Stimulated activated CD8-positive, alpha-beta memory T cell treated with anti-CD3 and anti-CD28 coated beads, Interleukin-7, amount 100 ng/mL, for 48 hours (primary cell): Measurements from ENCODE around the gene GATAD2B.
"Not testable (repeated sequence)": the region's sequence is repeated elsewhere in the genome, so short reads cannot be mapped to it uniquely, and the experiment has no call there.

Experiments used
- DNase-seq, 2 donors: peaks; one replicate each; pipeline ENCODE4 v3.0.0-alpha.2; 2020; ENCODE audit warnings: low read depth in 1 of 2; ENCODE audit errors: extremely low read depth in 1 of 2

Gene GATAD2B

GRCh38 chr1:153783233-153784190, 139.3 kb downstream of the GATAD2B start:
- DNase-seq: peak; percentile 84 to 87

DNA sequence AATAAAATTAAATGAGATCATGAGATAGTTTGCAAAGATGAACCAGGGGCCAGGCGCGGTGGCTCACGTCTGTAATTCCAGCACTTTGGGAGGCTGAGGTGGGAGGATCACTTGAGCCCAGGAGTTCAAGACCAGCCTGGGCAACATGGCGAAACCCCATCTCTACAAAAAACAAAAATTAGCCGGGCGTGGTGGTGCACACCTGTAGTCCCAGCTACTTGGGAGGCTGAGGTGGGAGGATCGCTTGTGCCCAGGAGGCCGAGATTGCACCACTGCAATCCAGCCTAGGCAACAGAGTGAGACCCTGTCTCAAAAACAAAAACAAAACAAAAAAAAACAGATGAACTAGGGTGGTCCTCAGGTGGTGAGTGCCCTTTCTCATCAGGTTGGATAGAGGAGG, 140.1 kb downstream of the GATAD2B start:
- not testable (repeated sequence) for DNase-seq

DNA sequence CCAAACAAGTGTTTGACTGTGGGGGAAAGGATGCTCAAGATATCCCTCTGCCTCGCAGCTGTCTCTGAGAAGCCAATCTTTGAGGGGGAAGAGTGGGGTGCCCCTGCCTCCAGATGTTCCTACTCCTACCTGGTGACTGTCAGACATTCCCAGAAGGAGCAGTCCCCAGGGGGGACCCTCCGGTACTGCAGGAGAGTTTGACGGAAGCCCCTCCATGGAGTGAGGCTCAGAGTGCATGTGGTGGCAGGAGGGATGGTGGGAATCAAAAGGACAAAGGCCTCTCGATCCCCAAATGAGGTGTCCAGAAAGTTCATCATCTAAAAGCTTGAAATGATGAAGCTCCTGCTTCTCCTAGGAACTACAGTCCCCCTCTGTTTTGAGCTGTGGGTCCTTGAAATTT, 142.2 kb downstream of the GATAD2B start:
- no peak for DNase-seq

- DNase-seq: no peak
Observed at GRCh38 chr1:153779781-153780541, 142.8 kb downstream of the GATAD2B start.

DNA sequence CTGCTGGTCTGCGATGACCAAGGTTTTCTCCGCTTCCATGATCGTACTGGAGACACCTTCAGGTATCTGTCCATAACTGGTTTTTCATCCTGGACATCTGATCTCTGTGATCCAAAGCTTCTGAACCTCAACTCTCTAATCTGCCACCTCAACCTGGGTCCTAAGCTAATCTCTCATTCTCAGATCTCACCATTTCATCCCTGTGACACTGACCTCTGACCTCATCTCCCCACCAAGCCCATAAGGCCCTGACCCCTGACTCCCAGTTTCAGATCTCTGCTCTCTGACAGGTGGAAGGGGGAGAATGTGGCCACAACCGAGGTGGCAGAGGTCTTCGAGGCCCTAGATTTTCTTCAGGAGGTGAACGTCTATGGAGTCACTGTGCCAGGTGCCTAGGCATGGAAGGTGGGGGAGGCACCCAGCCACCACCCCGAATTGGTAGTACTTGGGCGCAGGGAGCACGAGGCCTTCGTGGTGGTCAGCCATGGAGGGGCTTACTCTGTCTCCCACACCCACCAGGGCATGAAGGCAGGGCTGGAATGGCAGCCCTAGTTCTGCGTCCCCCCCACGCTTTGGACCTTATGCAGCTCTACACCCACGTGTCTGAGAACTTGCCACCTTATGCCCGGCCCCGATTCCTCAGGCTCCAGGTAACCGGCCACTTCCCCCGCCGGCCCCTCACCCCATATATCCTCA, 143.8 kb downstream of the GATAD2B start:
- no peak for DNase-seq

GRCh38 chr1:153778051-153778823, 144.5 kb downstream of the GATAD2B start:
- no peak for DNase-seq

DNA sequence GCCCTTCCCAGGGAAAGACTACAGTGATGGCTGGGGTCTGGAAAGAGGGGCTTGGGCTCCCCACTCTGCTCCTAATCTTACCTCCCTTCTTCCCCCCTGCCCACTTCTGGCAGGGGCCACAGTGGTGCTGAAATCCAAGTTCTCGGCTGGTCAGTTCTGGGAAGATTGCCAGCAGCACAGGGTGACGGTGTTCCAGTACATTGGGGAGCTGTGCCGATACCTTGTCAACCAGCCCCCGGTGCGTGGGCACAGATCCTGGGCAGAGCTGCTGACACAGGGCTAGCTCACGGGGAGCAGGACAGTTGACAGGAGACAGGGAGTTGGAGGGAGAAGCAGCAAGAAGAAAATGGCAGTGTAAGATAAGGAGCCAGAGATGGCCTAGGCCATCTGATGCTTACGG, 145.1 kb downstream of the GATAD2B start:
- DNase-seq: no peak

- DNase-seq: no peak
Observed at GRCh38 chr1:153776845-153777370, 145.9 kb downstream of the GATAD2B start.

DNA sequence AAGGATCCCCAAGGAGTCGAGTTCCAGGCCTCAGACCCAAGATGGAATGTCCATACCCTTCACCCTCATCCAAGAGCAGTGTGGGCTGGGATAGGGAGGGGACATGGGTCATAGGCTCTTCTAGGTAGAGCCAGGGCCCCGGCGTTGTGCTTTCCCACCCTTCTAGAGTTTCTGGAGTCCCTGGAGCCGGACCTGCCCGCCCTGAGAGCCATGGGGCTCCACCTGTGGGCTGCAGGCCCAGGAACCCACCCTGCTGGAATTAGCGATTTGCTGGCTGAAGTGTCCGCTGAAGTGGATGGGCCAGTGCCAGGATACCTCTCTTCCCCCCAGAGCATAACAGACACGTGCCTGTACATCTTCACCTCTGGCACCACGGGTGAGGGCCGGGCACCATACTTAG, 146.4 kb downstream of the GATAD2B start:
- no peak for DNase-seq

DNA sequence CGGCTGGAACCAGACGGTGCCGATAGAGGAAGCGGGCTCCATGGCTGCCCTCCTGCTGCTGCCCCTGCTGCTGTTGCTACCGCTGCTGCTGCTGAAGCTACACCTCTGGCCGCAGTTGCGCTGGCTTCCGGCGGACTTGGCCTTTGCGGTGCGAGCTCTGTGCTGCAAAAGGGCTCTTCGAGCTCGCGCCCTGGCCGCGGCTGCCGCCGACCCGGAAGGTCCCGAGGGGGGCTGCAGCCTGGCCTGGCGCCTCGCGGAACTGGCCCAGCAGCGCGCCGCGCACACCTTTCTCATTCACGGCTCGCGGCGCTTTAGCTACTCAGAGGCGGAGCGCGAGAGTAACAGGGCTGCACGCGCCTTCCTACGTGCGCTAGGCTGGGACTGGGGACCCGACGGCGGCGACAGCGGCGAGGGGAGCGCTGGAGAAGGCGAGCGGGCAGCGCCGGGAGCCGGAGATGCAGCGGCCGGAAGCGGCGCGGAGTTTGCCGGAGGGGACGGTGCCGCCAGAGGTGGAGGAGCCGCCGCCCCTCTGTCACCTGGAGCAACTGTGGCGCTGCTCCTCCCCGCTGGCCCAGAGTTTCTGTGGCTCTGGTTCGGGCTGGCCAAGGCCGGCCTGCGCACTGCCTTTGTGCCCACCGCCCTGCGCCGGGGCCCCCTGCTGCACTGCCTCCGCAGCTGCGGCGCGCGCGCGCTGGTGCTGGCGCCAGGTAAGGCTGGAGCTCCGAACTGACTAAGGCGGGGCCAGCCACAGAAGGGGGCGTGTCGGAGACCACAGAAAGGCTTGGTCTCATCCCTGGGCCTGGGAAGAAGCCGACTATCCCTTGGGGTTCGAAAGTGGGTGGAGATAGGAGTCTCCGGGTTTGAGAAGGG, 147.1 kb downstream of the GATAD2B start:
- peak; percentile 46 for DNase-seq

DNA sequence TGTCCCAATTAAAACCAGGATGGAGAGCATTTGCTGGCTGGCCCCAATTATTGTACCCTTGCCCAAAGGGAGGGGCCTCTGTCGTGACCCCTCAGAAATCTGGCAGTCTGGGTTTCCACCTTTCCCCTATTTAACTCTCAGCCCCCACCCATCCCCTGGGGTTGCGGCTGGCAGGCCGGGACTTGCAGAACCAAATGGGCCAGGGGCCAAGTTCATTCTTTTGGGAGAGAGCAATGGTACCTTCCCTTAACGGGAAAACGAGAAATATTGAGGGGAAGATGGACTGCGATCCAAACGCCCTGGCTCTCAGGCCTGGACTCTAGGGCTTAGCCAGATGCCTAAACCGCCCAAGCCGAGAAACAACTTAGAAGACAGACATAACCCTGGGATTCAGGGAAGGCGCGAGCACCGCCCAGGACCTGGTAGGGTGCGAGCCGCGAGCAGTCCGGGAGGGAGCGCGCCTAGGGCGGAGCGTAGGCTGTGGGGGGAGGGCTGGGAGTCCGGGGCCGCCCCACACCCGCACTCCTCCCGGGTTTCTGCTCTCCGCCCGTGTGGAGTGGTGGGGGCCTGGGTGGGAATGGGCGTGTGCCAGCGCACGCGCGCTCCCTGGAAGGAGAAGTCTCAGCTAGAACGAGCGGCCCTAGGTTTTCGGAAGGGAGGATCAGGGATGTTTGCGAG, 147.9 kb downstream of the GATAD2B start, which contains the start of gene SLC27A3:
Gene SLC27A3 (plus strand): TSS at position 628 of the 678 bp plus-strand sequence. CDS start 91 bp downstream, outside the sequence.
- no peak for DNase-seq

DNA sequence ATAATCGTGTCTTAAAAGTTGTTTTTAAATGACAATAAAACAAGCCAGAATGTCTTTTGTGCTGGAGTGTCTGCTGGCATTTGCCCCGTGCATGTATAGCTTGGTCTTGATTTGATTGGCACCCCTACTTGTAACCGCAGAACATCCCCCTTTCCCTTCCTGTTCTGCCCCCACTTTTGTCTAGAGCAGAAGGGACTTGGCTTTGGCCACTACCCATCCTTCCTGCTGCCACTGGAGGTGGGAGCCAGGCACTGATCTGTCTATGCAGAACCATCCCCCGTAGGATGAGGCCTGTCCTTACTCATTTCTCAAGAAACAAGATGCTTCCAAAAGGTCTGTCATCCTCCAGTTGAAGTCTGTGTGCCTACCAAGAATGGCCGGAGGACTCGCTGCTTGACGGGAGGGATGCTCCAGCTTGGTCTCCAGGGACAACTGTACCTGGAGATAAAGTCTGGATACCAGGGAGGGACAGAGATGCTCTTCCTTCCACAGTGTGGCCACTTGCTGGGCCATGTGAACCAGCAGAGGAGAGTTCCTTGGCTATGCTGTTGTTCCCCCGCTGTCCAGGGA, 148.7 kb downstream of the GATAD2B start:
- no peak for DNase-seq

DNA sequence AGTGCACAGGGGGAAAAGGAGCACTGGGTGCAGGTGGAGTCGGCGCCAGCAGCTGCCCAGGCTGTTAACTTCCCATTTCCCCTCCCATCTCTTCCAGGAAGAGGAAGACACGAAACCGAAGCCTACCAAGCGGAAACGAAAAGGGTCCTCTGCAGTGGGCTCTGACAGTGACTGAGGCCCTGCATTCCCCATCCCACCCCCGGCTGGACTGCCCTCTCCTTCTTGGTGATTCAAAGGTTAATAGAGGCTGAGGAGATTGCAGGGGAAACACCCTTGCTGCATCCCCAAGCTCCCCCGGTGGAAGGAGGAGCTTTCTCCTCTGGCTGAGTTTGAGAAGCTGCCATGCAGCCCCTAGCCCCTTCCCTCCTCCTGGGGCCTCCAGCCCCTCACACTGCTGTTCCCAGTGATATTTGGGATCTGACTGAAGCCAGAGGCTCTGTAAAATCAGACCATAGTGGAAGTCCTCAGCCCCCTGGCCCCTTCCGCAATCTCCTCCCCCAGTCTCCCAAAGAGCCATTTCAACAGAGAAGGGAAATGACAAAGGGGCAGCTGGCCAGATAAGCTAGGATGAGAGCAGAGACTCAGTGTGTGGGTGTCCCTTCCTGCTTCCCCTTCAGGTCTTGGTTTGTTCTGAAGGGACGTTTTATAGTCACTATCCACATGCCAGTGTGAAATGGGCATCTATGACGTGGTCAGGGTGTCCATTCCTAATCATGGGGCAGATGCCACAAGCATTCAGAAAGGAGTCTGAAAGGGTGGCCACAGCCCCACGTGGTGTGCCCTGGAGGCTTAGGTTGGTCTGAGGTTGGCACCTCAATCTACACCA, 149.5 kb downstream of the GATAD2B start:
- DNase-seq: no peak

DNA sequence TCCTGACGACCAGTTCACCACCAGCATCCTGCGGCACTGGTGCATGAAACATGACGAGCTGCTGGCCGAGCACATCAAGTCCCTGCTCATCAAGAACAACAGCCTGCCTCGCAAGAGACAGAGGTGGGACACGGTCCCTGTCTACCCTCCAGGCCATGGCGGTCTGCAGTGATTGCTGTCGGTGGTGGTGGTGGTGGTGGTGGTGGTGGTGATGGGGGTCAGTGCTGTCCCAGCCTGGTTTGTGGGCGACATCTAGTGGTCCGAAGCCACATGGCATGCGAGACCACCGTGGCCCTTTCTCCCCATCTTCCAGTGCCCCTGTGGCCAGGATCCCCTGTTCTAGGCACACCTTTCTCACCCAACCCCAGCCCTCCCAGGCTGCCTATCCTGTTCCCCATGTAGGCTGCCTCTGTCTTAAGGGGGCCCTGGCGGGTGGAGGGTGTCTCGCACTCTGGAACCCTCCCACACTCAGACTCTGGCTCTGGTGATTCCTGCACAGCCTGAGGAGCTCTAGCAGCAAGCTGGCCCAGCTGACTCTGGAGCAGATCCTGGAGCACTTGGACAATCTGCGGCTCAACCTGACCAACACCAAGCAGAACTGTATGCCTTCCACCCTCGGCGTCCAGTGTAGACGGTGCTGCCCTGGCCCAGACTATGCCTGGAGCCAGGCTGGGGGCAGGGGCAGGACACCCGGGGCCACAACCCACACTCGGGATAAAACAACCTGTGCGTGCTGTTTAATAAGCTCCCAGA, 150.8 kb downstream of the GATAD2B start:
- no peak for DNase-seq

GRCh38 chr1:153771261-153771660, 151.5 kb downstream of the GATAD2B start:
- DNase-seq: no peak

DNA sequence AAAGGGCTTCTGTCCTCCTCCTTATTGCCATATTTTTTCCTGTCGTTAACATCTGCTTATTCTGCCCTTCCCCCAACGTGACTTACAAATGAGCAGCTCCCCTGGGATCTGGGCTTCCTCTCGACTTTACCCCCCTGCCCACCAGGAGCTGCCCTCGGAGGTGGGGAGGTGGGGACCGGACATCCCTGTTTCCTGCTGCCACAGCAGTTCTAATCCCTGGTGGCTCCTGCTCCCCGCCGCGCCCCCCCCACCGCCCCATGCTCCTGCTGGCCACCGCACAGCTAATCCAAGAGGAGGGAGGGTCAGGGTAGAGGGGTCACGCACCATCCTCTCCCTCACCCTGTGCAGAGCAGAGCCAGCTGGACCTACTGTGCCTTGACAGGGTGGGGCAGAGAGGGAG, 152.0 kb downstream of the GATAD2B start:
- no peak for DNase-seq

- no peak for DNase-seq
Observed at GRCh38 chr1:153769221-153769620, 153.6 kb downstream of the GATAD2B start.
